HS-5 (cell line): ENCODE measurements around the gene GPX8.

Experiments used
- DNase-seq: peaks from one replicate; pipeline ENCODE4 v3.0.0-alpha.2; 2012; ENCODE audit warnings: low read depth

GPX8 gene

GRCh38 chr5:55159763-55160492 lies at the start of gene GPX8:
TSS of gene GPX8 (plus strand) at chr5:55160171. CDS start at chr5:55160193, 22 bp downstream.
- DNase-seq = peak; percentile 90

- no peak for DNase-seq
Observed at GRCh38 chr5:55110217-55110616, 49.8 kb upstream of the GPX8 start.

GRCh38 chr5:55113327-55113726 lies 46.6 kb upstream of the GPX8 start:
- DNase-seq = no peak

GRCh38 chr5:55114061-55114460 lies 45.9 kb upstream of the GPX8 start:
- no peak for DNase-seq

- no peak for DNase-seq
Observed at GRCh38 chr5:55123365-55123764, 36.6 kb upstream of the GPX8 start.

- no peak for DNase-seq
Observed at GRCh38 chr5:55134053-55134722, 25.8 kb upstream of the GPX8 start.

- DNase-seq = no peak
Observed at GRCh38 chr5:55136521-55136920, 23.4 kb upstream of the GPX8 start.

GRCh38 chr5:55140908-55141665 lies 18.9 kb upstream of the GPX8 start:
- no peak for DNase-seq

GRCh38 chr5:55141945-55142690 lies 17.9 kb upstream of the GPX8 start:
- no peak for DNase-seq

- DNase-seq = no peak
Observed at GRCh38 chr5:55143624-55144023, 16.3 kb upstream of the GPX8 start.

- DNase-seq = no peak
Observed at GRCh38 chr5:55146080-55146479, 13.9 kb upstream of the GPX8 start.

- peak; percentile 56 for DNase-seq
Observed at GRCh38 chr5:55146543-55147151, 13.3 kb upstream of the GPX8 start.

GRCh38 chr5:55149308-55149795 lies 10.6 kb upstream of the GPX8 start:
- DNase-seq = no peak

GRCh38 chr5:55151923-55152842 lies 7.8 kb upstream of the GPX8 start:
- no peak for DNase-seq

- no peak for DNase-seq
Observed at GRCh38 chr5:55154873-55155272, 5.1 kb upstream of the GPX8 start.

- no peak for DNase-seq
Observed at GRCh38 chr5:55160493-55161209, 680 bp downstream of the GPX8 start.

GRCh38 chr5:55162666-55163065 lies 2.7 kb downstream of the GPX8 start:
- DNase-seq = no peak

GRCh38 chr5:55171471-55171870 lies 11.5 kb downstream of the GPX8 start:
- no peak for DNase-seq

GRCh38 chr5:55172051-55172899 lies 12.3 kb downstream of the GPX8 start:
- DNase-seq = peak; percentile 65
